Skin epidermis (tissue), 12 donors: ENCODE data around the gene FAM216B.
"Not testable (repeated sequence)": the region's sequence is repeated elsewhere in the genome, so short reads cannot be mapped to it uniquely, and the experiment has no call there.

Source experiments
- H3K27ac ChIP-seq, 21 experiments: fragments of 200-600 bp; sonication (generic) in 11 of 21; one replicate each; pipeline ENCODE4 v1.5.0; 2020; ENCODE audit warnings: mild to moderate bottlenecking in 3 of 21, inconsistent platforms in 2 of 21, moderate library complexity in 2 of 21
- H3K4me3 ChIP-seq, 7 experiments: fragments of 200-600 bp; sonication (generic) in 2 of 7; one replicate each; pipeline ENCODE4 v1.5.0; 2020; ENCODE audit warnings: inconsistent platforms in 2 of 7, mild to moderate bottlenecking in 2 of 7, moderate library complexity in 1 of 7

Gene FAM216B

GRCh38 chr13:42819687-42820086 lies 38.3 kb downstream of the FAM216B start:
- not testable (repeated sequence) for H3K27ac ChIP-seq, H3K4me3 ChIP-seq

GRCh38 chr13:42820451-42820850 lies 39.1 kb downstream of the FAM216B start:
- H3K4me3 ChIP-seq, result no peak overlapping the region
- H3K27ac ChIP-seq, result peak overlapping the region in 3 of 21 experiments; percentile 20 to 54 (median 22)

GRCh38 chr13:42821437-42821836 lies 40.1 kb downstream of the FAM216B start:
- Histone ChIP-seq H3K4me3 (no peak overlapping the region), H3K27ac (peak overlapping the region in 1 of 21 experiments; percentile 54)

- Histone ChIP-seq H3K4me3 (no peak overlapping the region), H3K27ac (peak overlapping the region in 3 of 21 experiments; percentile 30 to 39 (median 38))
These were observed 51.1 kb downstream of the FAM216B start for GRCh38 chr13:42832341-42833096.

GRCh38 chr13:42834946-42835345 lies 53.6 kb downstream of the FAM216B start:
- Histone ChIP-seq H3K27ac (no peak overlapping the region), H3K4me3 (no peak overlapping the region)

- H3K4me3 ChIP-seq, result no peak overlapping the region
- H3K27ac ChIP-seq, result peak overlapping the region in 3 of 21 experiments; percentile 1 to 50 (median 23)
These were observed 55.7 kb downstream of the FAM216B start for GRCh38 chr13:42836930-42837690.
